ENCODE data around the gene RAD23B. TPM values are rescaled to one million over a fixed set of nuclear protein-coding genes. Genes with fewer than 3 reads are reported as not detected.

The RAD23B gene
- total and polyA plus RNA-seq, 8 donors, result 19.5 to 81.2 (median 65.3) TPM

DNA sequence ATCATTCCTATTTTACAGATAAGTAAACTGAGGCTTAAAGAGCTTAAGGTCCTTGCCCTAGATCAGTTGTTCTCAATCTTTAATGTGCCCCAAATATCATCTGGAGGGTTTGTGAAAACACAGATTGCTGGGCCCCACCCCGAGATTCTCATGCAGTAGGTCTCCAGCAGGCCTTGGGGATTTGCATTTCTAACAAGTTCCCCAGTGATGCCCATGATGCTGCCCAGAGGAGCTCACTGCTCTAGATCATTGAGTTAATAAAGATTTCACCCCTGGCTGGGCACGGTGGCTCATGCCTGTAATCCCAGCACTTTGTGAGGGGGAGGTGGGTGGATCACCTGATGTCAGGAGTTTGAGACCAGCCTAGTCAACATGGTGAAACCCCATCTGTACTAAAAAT is 42.8 kb upstream of the RAD23B start:
- intact Hi-C loops (cut with DNase I), result no loop called here
- no peak overlapping the region for H3K27ac ChIP-seq
- DNase-seq (no peak), FAIRE-seq (no peak), ATAC-seq (no peak)
- TF ChIP-seq, protein P1, sequence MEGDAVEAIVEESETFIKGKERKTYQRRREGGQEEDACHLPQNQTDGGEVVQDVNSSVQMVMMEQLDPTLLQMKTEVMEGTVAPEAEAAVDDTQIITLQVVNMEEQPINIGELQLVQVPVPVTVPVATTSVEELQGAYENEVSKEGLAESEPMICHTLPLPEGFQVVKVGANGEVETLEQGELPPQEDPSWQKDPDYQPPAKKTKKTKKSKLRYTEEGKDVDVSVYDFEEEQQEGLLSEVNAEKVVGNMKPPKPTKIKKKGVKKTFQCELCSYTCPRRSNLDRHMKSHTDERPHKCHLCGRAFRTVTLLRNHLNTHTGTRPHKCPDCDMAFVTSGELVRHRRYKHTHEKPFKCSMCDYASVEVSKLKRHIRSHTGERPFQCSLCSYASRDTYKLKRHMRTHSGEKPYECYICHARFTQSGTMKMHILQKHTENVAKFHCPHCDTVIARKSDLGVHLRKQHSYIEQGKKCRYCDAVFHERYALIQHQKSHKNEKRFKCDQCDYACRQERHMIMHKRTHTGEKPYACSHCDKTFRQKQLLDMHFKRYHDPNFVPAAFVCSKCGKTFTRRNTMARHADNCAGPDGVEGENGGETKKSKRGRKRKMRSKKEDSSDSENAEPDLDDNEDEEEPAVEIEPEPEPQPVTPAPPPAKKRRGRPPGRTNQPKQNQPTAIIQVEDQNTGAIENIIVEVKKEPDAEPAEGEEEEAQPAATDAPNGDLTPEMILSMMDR (IDR thresholded peaks at IDR 0.05), result no peak
- no peaks in the 10 kb centered on the region for H3K9me3 ChIP-seq
- H3K4me1 ChIP-seq, result peaks cover 19 to 21% (median 21%) of the 10 kb centered on the region in 3 donors
- H3K27me3 ChIP-seq, result no peaks in the 10 kb centered on the region
- 84 to 96% methylated on average over 2 of the region's 2 CpGs for WGBS, 2 donors
- H3K36me3 ChIP-seq, result no peaks in the 10 kb centered on the region
- H3K4me3 ChIP-seq, result no peak overlapping the region

- DNase-seq (no peak), FAIRE-seq (no peak), ATAC-seq (peak in 1 of 4 donors; percentile 19)
- Histone ChIP-seq H3K4me3 (no peak overlapping the region), H3K9me3 (no peaks in the 10 kb centered on the region), H3K27me3 (no peaks in the 10 kb centered on the region), H3K4me1 (peaks cover 20 to 22% (median 21%) of the 10 kb centered on the region in 3 donors), H3K36me3 (no peaks in the 10 kb centered on the region), H3K27ac (no peak overlapping the region)
- WGBS, 2 donors, result 78 to 86% methylated on average over 4 of the region's 4 CpGs
- TF ChIP-seq, protein P1 (IDR thresholded peaks at IDR 0.05), result no peak
- intact Hi-C loops (cut with DNase I), result no loop called here
Measured at GRCh38 chr9:107242073-107243030, 40.7 kb upstream of the RAD23B start.

GRCh38 chr9:107243742-107244141 is 39.3 kb upstream of the RAD23B start:
- H3K27ac ChIP-seq, result peak overlapping the region in 3 of 4 donors; percentile 28 to 71 (median 66)
- intact Hi-C loops (cut with DNase I), result no loop called here
- FAIRE-seq, result peak; percentile 20

GRCh38 chr9:107246259-107247254 is 36.5 kb upstream of the RAD23B start:
- no peaks in the 10 kb centered on the region for H3K27me3 ChIP-seq
- H3K27ac ChIP-seq, result no peak overlapping the region
- peaks cover 38 to 46% (median 39%) of the 10 kb centered on the region in 3 donors for H3K4me1 ChIP-seq
- H3K36me3 ChIP-seq, result no peaks in the 10 kb centered on the region
- no peaks in the 10 kb centered on the region for H3K9me3 ChIP-seq
- 90 to 94% methylated on average over 5 of the region's 5 CpGs for WGBS, 2 donors
- intact Hi-C loops (cut with DNase I), result no loop called here
- FAIRE-seq (no peak), ATAC-seq (no peak), DNase-seq (no peak)
- H3K4me3 ChIP-seq, result no peak overlapping the region
- TF ChIP-seq, protein P1 (IDR thresholded peaks at IDR 0.05), result no peak

More at GRCh38 chr9:107243742-107244141, 39.3 kb upstream of the RAD23B start:
- no peak overlapping the region for H3K4me3 ChIP-seq
- H3K27me3 ChIP-seq, result no peaks in the 10 kb centered on the region
- ATAC-seq (peak; percentile 91 to 96 (median 94)), DNase-seq (peak in 3 of 6 donors; percentile 74 to 84 (median 78))
- no peaks in the 10 kb centered on the region for H3K9me3 ChIP-seq
- no peaks in the 10 kb centered on the region for H3K36me3 ChIP-seq
- H3K4me1 ChIP-seq, result peaks cover 26 to 32% (median 29%) of the 10 kb centered on the region in 3 donors
- TF ChIP-seq, protein P1 (IDR thresholded peaks at IDR 0.05), result no peak
- WGBS, 2 donors, result 16 to 22% methylated on average over 5 of the region's 5 CpGs

Measured in pancreas (tissue), 10 donors.